ENCODE measurements around the gene TNP2.
"Not testable (repeated sequence)": the region's sequence is repeated elsewhere in the genome, so short reads cannot be mapped to it uniquely, and the experiment has no call there.

Gene TNP2

GRCh38 chr16:11299865-11300559, 30.9 kb upstream of the TNP2 start:
- DNase-seq, result no peak

GRCh38 chr16:11298950-11299547, 29.9 kb upstream of the TNP2 start:
- peak; percentile 37 for DNase-seq

- DNase-seq, result peak; percentile 27
Observed at GRCh38 chr16:11298143-11298900, 29.2 kb upstream of the TNP2 start.

GRCh38 chr16:11297492-11298142, 28.5 kb upstream of the TNP2 start:
- DNase-seq, result peak; percentile 98

- peak; percentile 46 for DNase-seq
Observed at GRCh38 chr16:11296706-11297491, 27.8 kb upstream of the TNP2 start.

GRCh38 chr16:11296351-11296705, 27.2 kb upstream of the TNP2 start:
- DNase-seq, result no peak

- no peak for DNase-seq
Observed at GRCh38 chr16:11295672-11296071, 26.5 kb upstream of the TNP2 start.

- no peak for DNase-seq
Observed at GRCh38 chr16:11292076-11292748, 23.1 kb upstream of the TNP2 start.

GRCh38 chr16:11291091-11291703, 22.1 kb upstream of the TNP2 start:
- no peak for DNase-seq

- no peak for DNase-seq
Observed at GRCh38 chr16:11290102-11290893, 21.2 kb upstream of the TNP2 start.

- DNase-seq, result not testable (repeated sequence)
Observed at GRCh38 chr16:11289696-11290095, 20.6 kb upstream of the TNP2 start.

GRCh38 chr16:11289202-11289601, 20.1 kb upstream of the TNP2 start:
- DNase-seq, result no peak

- DNase-seq, result no peak
Observed at GRCh38 chr16:11285842-11286241, 16.7 kb upstream of the TNP2 start.

- no peak for DNase-seq
Observed at GRCh38 chr16:11283820-11284248, 14.7 kb upstream of the TNP2 start.

GRCh38 chr16:11280616-11281522, 11.7 kb upstream of the TNP2 start, which contains the start of gene PRM1:
TSS of gene PRM1 (minus strand) at chr16:11281330. CDS start at chr16:11281238, 92 bp downstream.
- no peak for DNase-seq

- peak; percentile 51 for DNase-seq
Observed at GRCh38 chr16:11278681-11279628, 9.8 kb upstream of the TNP2 start.

GRCh38 chr16:11277607-11278337, 8.6 kb upstream of the TNP2 start:
- no peak for DNase-seq
